ENCODE measurements around the gene CA12.
"Not testable (repeated sequence)": the region's sequence is repeated elsewhere in the genome, so short reads cannot be mapped to it uniquely, and the experiment has no call there.

The CA12 gene

DNA sequence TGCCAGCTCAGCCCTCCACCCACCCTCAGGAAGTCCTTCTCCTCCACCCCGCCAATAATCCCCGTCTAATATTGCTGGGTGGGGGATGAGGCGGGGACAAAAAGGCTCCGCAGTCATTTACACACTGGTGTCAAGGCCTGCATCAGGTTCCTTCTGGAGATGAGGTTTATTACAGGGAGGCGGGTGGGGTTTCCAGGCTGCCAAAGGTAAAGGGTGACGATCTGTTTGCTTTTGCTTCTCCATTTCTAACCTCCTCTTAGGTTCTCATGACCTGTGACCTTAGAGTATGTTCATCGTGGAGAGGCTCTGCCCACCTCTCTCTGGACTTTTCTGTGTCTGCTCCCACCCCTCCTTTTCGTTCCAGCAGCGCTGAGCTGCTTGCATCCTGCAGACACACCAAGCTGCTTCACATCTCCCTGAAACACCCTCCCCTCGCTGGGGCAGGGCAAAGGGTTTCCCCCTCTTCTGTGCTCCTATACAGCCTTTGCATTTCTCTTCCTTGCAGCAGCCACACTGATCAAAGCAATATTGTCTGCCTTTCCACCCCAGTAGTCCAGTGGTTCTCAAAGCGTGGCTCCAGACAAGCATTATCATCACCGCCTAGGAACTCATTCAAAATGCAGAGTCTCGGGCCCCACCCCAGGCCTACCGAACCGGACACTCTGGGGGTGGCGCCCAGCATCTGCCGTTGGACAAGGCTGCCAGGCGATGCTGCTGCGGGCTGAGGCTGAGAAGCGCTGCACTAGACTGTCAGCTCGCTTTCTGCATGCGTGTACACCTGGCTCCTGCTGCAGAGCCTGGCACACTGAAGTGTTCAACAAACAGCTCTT lies 26.6 kb downstream of the CA12 start:
- no peak for DNase-seq

GRCh38 chr15:63353887-63354286 lies 27.8 kb downstream of the CA12 start:
- DNase-seq, result no peak

DNA sequence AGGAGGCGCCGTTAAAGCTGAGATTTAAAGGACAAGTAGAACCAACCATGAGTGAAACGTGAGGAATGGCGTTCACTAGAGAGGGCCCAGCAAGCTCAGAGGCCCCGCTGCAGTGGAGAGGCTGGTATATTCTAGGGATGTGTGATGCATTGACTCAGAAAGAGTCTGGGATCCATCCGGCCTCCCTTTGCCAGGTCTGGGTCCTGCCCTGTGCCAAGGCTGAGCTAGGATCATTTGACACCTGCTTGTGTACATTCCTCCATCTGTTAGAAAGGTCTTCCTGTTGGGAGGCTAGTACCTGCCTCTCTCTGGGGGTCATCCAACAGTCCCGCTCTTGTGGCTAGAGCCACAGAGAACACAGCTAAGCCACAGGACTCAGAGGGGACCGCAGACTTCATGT lies 28.4 kb downstream of the CA12 start:
- DNase-seq, result no peak

- no peak for DNase-seq
Observed at GRCh38 chr15:63352808-63353207, 28.8 kb downstream of the CA12 start.

DNA sequence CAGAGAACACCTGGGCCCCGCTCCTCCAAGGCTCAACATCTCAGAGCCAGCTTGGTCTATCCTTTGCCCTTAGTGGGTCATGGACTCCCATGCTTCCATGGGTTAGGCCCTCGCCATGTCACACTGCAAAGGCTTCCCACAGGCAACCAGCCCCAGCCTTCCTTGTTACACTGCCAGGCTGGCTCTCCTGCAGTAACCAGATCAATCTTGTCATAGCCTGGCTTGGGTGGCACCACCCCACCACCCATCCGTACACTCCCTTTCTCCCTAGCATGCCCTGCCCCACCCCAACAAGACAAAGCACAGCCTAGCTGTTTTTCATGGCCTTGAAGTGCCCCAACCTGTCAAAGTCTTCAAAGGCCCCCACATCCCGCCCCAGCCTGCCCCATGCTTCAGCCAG lies 30.5 kb downstream of the CA12 start:
- no peak for DNase-seq

DNA sequence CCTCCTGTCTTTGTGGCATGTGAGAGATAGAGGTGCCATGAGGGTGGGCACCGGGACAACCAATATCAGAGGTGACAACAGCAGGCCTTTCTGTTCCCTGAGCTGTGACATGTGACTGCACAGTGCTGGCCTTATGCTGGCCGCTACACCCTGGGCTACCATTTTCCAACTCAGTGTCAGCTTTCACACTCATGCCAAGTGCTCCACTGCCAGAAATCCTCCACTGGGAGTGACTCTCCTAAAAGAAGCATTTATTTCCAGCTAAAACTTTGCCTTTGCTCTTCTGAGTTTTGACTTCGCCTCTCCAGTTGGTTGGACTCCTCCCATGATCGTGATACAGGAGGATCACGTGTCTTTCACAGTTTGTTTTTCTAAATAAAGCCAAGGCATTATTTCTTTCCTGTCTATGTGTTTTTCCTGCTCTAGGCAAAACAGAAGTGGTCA lies 31.4 kb downstream of the CA12 start:
- DNase-seq, result no peak

- no peak for DNase-seq
Observed at GRCh38 chr15:63349621-63350020, 32.0 kb downstream of the CA12 start.

DNA sequence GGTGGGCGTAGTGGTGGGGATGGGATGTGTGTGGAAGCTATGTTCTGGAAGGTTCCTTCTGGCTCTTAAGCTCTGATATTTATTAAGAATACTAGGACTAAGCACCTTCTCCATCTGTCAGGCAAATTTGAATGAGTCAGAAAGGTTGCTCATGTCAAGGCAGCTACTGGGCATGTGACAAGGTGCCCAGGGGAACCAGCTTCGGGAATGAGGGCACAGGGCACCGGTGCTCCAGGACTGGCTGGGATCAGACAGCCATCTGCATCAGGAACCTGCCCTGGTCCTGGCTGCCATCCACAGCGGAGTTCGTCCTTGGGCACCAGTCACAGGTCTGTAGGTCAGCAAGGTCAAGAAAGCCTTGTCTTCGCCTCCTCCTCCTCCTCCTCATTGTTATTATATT lies 32.5 kb downstream of the CA12 start:
- DNase-seq, result no peak

DNA sequence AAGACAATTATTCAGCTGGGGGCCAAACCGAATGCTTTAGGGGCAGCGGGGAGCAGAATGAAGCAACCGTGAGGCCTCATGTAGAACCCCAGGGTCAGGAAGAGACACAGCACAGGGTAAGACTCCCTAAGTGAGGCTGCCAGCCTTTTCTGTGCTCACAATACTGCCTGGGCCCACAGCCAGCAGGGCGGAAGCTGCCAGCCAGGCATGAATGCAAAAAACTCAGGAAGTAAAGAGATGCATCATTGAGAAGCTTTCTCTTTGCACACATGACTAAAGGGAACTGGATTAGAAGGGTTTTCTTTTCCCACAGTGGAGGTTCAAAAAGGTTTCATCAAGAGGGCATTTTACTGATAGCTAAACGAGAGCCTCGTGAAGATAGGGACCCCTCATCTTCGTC lies 33.3 kb downstream of the CA12 start:
- no peak for DNase-seq

GRCh38 chr15:63347074-63347857 lies 34.4 kb downstream of the CA12 start:
- DNase-seq, result no peak

DNA sequence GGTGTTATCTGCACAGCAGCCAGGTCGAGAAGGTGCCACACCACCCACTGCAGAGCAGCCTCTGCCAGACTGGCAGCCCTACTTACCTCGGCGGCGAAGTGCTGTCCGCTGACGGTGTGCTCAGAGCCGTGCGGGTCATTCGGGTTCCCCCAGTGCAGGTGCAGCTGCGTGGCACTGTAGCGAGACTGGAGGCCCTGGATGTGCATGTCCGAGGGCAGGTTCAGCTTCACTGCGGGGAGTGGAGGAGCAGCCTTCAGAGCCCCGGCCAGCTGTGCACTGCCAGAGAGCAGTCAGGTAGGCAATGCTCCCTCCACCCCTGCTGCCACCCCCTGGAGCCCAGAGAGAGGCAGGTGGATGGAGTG lies 36.3 kb downstream of the CA12 start:
- DNase-seq, result no peak

DNA sequence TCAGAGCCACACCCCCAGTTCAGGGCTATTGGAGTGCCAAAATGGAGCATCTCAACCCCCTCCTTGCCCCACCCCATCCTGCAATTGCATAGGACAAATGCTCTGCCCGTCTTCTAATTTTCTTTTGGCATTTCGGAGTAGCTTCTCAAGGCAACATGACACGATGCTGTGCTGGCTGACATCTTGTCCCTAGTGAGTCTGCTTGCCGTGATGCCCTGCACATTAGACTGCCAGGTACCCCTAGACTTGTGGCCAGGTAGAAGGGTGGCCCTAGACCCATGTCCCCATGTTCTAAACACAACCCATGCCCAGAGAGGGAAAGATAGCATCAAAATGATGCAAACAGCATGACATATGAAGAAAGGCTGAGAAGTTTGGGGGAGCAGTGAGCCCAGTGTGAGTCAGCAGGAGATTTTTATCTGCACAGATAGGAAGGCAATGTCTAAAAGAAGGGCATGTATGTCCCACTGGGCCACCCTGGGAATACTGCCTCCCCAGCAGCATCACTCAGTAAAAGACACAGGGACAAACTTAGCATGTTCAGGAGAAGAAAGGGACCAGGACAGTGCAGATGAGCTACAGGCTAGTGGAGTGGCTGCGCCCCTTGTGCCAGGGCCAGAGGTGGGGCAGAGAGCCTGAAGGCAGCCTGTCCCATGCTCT lies 36.8 kb downstream of the CA12 start:
- DNase-seq, result no peak

GRCh38 chr15:63342996-63343562 lies 38.6 kb downstream of the CA12 start:
- not testable (repeated sequence) for DNase-seq

DNA sequence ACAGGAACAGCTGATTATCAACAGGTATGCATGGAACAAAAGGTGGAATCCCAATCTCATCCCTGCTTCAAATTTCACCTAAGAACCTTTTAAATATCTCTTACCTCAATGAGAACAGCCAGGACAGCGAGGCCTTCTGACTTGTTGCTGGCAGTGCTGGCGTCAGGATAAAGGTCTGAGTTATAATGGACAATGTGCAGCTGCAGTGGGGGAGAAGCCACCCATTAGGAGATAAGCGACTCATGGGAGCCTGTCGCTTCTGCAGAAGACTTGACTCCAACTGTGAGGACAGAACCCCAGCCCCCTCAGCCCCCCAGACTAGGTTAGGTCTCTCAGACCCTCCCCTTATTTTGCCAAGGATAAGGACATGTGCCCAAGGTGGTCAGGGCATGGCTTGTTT lies 39.7 kb downstream of the CA12 start:
- DNase-seq, result no peak

- DNase-seq, result no peak
Observed at GRCh38 chr15:63340878-63341277, 40.8 kb downstream of the CA12 start.

DNA sequence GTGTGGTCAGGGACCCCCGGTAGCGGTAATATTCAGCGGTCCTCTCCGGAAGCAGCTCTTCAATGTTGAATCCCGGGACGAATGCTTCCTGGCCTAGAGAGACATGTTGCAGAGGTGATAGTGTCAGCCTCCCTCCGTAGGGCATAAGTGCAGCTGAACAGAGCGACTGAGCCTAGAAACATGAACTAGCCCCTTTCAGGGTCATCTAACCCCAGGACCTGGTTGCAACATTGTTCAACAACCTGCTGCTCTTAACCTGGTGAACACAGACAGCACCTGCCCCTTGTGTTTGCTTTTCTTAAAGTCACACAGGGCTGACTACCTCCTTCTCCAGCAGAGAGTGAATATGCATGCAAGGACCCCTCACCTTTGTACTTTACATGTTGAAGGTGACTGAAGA lies 41.3 kb downstream of the CA12 start:
- DNase-seq, result no peak

DNA sequence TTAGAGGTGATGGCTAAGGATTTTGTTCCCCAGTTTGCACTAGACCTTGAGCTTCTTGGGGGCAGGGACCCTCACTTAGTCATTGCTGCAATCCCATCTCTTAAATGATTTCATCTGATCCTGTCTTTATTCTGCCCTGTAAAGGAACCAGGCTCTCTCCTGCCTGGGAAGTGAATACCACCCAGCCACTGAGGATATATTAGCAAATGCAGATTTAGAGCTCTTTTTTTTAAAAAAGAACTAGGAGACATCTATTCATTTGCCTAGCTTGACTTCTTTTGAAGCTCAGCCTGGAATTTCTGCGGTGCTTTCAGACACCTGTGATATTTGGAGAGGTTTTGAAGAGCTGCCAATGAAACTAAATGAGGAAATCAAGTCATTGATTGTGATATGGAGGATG lies 41.8 kb downstream of the CA12 start:
- no peak for DNase-seq

- no peak for DNase-seq
Observed at GRCh38 chr15:63339006-63339766, 42.5 kb downstream of the CA12 start.

DNA sequence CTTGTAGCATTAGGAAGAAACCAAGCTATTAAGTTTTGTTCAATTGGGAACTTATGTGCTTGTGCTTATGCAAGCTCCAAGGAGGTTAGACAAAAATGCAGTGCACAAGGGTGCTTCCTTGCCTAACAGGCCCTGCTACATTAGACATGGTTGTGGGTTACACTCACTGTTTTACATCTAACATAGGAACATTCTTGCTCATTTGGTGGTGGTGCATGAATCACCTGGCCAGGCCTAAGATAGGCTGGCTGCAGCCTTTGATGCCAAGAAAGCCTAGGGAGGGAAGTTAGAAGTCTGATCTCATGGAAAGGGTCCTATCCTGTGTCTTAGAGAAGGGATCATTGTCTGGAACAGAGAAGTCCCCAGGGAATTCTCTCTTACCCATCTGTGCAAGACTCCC lies 43.5 kb downstream of the CA12 start:
- no peak for DNase-seq

- DNase-seq, result no peak
Observed at GRCh38 chr15:63337046-63337445, 44.6 kb downstream of the CA12 start.

DNA sequence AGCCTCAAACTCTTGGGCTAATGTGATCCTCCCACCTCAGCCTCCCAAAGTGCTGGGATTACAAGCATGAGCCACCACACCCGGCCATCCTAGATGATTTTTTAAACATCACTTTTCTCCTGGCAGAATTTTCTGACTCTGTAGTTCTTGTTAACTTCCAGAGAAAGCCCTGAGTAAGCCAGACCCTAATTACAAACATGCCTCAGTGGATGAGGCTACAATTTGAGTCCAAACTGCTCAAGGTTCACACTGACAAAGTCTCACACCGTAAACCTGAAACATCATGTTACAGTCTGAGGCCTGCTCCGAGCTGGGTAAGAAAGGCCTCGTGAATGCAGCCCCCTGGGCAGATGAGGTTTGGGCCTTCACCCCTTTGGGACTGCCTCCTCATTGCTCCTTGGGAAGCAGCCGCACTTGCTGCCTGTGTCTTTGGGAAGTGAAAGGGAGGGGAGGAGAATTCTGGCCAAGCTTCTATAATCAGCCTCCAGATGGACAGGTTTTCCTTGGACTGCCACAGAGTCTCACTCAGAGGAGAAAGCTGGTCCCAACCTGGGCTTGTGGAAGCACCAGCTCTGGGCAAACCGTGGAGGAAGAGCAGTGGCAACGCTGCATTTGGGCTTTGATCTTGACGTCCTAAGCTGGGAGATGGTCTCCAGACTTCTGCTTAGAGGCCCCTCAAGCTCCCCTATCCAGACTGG lies 46.0 kb downstream of the CA12 start:
- no peak for DNase-seq

GRCh38 chr15:63334821-63335220 lies 46.8 kb downstream of the CA12 start:
- no peak for DNase-seq

All from stimulated activated CD4-positive, alpha-beta T cell treated with anti-CD3 and anti-CD28 coated beads, Interleukin-15, amount 100 ng/mL, for 24 hours (primary cell).